CD14-positive monocyte (primary cell): ENCODE data around the gene LAMA1. TPM values are rescaled to one million over a fixed set of nuclear protein-coding genes. Genes with fewer than 3 reads are reported as not detected.

Experiments used
- DNase-seq, 3 donors: peaks; one replicate each; pipeline ENCODE4 v3.0.0-alpha.2; 2011 to 2022
- H2AFZ ChIP-seq: 2 replicates; pipeline ENCODE4 v1.6.0; 2012; ENCODE audit warnings: mild to moderate bottlenecking, low read depth, low read length, inconsistent platforms; ENCODE audit not compliant: insufficient read depth, poor library complexity, severe bottlenecking
- H3K27ac ChIP-seq, 2 donors: 1 replicate in 1 of 2; 2 replicates in 1 of 2; pipeline ENCODE4 v1.5.1; 2012 to 2013; ENCODE audit warnings: low read length in 2 of 2, control low read depth in 1 of 2, inconsistent platforms in 1 of 2, low read depth in 1 of 2, mild to moderate bottlenecking in 1 of 2
- H3K27me3 ChIP-seq, 2 donors: one replicate each; pipeline versions ENCODE4 v1.6.0 to v1.6.1; 2011 to 2013; ENCODE audit warnings: low read length in 2 of 2; ENCODE audit not compliant: control insufficient read depth in 2 of 2, insufficient read depth in 2 of 2
- H3K36me3 ChIP-seq, 2 donors: replicated peaks in 1 of 2; 1 replicate in 1 of 2; 2 replicates in 1 of 2; pipeline versions ENCODE4 v1.5.1 to v1.6.1; 2012 to 2013; ENCODE audit warnings: low read length in 2 of 2, control low read depth in 1 of 2, inconsistent platforms in 1 of 2, mild to moderate bottlenecking in 1 of 2; ENCODE audit not compliant: insufficient read depth in 2 of 2, control insufficient read depth in 1 of 2
- H3K4me1 ChIP-seq, 2 donors: 1 replicate in 1 of 2; 2 replicates in 1 of 2; pipeline versions ENCODE4 v1.5.1 to v1.6.1; 2012 to 2013; ENCODE audit warnings: low read length in 2 of 2, control low read depth in 1 of 2, inconsistent platforms in 1 of 2, mild to moderate bottlenecking in 1 of 2, moderate library complexity in 1 of 2; ENCODE audit not compliant: insufficient read depth in 2 of 2, control insufficient read depth in 1 of 2
- H3K4me2 ChIP-seq: replicated peaks from 2 replicates; pipeline ENCODE3; 2012; ENCODE audit warnings: low read length, moderate library complexity, mild to moderate bottlenecking; ENCODE audit not compliant: poor library complexity, severe bottlenecking; ENCODE audit errors: extremely low read depth
- H3K4me3 ChIP-seq, 3 experiments: fragments of 200-600 bp in 1 of 3; sonication (generic) in 1 of 3; replicated peaks in 1 of 3; 1 replicate in 2 of 3; 2 replicates in 1 of 3; pipeline ENCODE4 v1.5.1; 2011 to 2013; ENCODE audit warnings: low read length in 3 of 3, mild to moderate bottlenecking in 3 of 3, control low read depth in 2 of 3, low read depth in 2 of 3, inconsistent platforms in 1 of 3, moderate library complexity in 1 of 3
- H3K79me2 ChIP-seq: 2 replicates; pipeline ENCODE4 v1.6.0; 2012; ENCODE audit warnings: mild to moderate bottlenecking, control low read depth, inconsistent platforms, low read length, moderate library complexity; ENCODE audit not compliant: insufficient read depth
- H3K9ac ChIP-seq: 2 replicates; pipeline ENCODE4 v1.6.0; 2017; ENCODE audit warnings: low read length, mild to moderate bottlenecking; ENCODE audit not compliant: insufficient read depth, poor library complexity, severe bottlenecking
- H3K9me3 ChIP-seq, 2 donors: replicated peaks in 1 of 2; 1 replicate in 1 of 2; 2 replicates in 1 of 2; pipeline versions ENCODE4 v1.5.1 to v1.6.1; 2012 to 2013; ENCODE audit warnings: low read length in 2 of 2, control low read depth in 1 of 2; ENCODE audit not compliant: control insufficient read depth in 1 of 2, insufficient read depth in 1 of 2
- H4K20me1 ChIP-seq: 2 replicates; pipeline ENCODE4 v1.6.0; 2012; ENCODE audit warnings: mild to moderate bottlenecking, low read length, control low read depth, moderate library complexity; ENCODE audit not compliant: insufficient read depth
- H3K27ac Mint-ChIP-seq, 7 donors: one replicate each; pipeline ENCODE4 v1.8.0; 2020; ENCODE audit warnings: mild to moderate bottlenecking in 7 of 7, mixed read lengths in 7 of 7, moderate library complexity in 6 of 7, inconsistent platforms in 2 of 7
- H3K27me3 Mint-ChIP-seq, 3 donors: one replicate each; pipeline ENCODE4 v1.8.0; 2021 to 2022; ENCODE audit warnings: low read depth in 3 of 3, mild to moderate bottlenecking in 3 of 3, mixed read lengths in 3 of 3, moderate library complexity in 3 of 3, inconsistent platforms in 1 of 3
- H3K36me3 Mint-ChIP-seq, 2 donors: one replicate each; pipeline ENCODE4 v1.8.0; 2020; ENCODE audit warnings: mixed read lengths in 2 of 2, inconsistent platforms in 1 of 2, mild to moderate bottlenecking in 1 of 2
- H3K4me1 Mint-ChIP-seq: one replicate; pipeline ENCODE4 v1.8.0; 2020; ENCODE audit warnings: mild to moderate bottlenecking, mixed read lengths
- H3K4me3 Mint-ChIP-seq, 2 donors: one replicate each; pipeline ENCODE4 v1.8.0; 2020; ENCODE audit warnings: mild to moderate bottlenecking in 2 of 2, mixed read lengths in 2 of 2, moderate library complexity in 1 of 2
- H3K9me3 Mint-ChIP-seq, 7 donors: one replicate each; pipeline ENCODE4 v1.8.0; 2020 to 2022; ENCODE audit warnings: mixed read lengths in 7 of 7, mild to moderate bottlenecking in 6 of 7, moderate library complexity in 6 of 7, inconsistent platforms in 2 of 7
- WGBS: methylation state at CpG from one replicate; pipeline ENCODE4 v1.1.5; 2013; ENCODE audit warnings: missing lambda C conversion rate; ENCODE audit not compliant: insufficient coverage; 5-methylcytosine and 5-hydroxymethylcytosine counted together
- intact Hi-C, 2 donors: fragments of 100-400 bp; cut with micrococcal nuclease; formaldehyde crosslinking; loops; one replicate each; pipeline versions ENCODE4 v1.15.0 to v1.15.1; 2023
- polyA plus RNA-seq, 3 donors: library from polyadenylated mRNA; depleted of rRNA in 1 of 3; unstranded in 2 of 3; stranded (reverse) in 1 of 3; fragments of 300-500 nt in 2 of 3; fragments of >200 nt in 1 of 3; fragmentation: Illumina TruSeq in 2 of 3; gene quantifications; 1 replicate in 2 of 3; 2 replicates in 1 of 3; pipeline ENCODE4 v1.2.3, GENCODE V29; 2012 to 2021
- TF ChIP-seq, protein P1 (sequence below): fragments of 200-600 bp; IDR thresholded peaks from one replicate; pipeline ENCODE4 v1.8.0; 2022; ENCODE audit warnings: antibody characterized with exemption, mild to moderate bottlenecking

The LAMA1 gene
- polyA plus RNA-seq, 3 donors: not detected

DNA sequence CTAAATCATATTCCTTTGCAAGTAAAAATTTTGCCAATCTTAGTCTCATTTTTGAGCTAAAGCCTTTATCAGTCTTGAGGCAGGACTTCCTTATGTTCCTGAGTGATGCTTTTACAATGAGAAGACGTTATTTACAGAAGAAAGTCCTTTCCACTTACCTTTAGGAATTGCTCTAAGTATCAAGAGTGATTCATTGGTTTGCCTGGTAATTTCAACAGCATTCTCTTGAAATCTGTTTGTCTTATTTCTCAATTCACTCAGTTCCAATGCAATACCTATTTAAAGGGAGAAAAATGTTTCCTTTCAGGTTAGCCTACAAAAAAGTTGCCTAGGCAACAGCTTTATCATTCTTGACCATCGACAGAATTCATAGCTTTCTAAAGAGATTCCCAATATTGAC lies 137.2 kb downstream of the LAMA1 start:
- H3K27ac Mint-ChIP-seq: no peak overlapping the region
- H3K27ac ChIP-seq: no peak overlapping the region
- no peaks in the 10 kb centered on the region for H3K79me2 ChIP-seq
- no CpG with 5 or more reads among the region's 2 CpGs for WGBS
- peaks cover 0 to 3% (median 0%) of the 10 kb centered on the region in 3 donors for H3K27me3 Mint-ChIP-seq
- H3K4me2 ChIP-seq: no peak overlapping the region
- no peak overlapping the region for H3K4me3 ChIP-seq
- H3K4me1 ChIP-seq: no peaks in the 10 kb centered on the region
- no peak overlapping the region for H3K4me3 Mint-ChIP-seq
- H4K20me1 ChIP-seq: no peaks in the 10 kb centered on the region
- no peak for DNase-seq
- no peaks in the 10 kb centered on the region for H3K9me3 ChIP-seq
- TF ChIP-seq, protein P1, sequence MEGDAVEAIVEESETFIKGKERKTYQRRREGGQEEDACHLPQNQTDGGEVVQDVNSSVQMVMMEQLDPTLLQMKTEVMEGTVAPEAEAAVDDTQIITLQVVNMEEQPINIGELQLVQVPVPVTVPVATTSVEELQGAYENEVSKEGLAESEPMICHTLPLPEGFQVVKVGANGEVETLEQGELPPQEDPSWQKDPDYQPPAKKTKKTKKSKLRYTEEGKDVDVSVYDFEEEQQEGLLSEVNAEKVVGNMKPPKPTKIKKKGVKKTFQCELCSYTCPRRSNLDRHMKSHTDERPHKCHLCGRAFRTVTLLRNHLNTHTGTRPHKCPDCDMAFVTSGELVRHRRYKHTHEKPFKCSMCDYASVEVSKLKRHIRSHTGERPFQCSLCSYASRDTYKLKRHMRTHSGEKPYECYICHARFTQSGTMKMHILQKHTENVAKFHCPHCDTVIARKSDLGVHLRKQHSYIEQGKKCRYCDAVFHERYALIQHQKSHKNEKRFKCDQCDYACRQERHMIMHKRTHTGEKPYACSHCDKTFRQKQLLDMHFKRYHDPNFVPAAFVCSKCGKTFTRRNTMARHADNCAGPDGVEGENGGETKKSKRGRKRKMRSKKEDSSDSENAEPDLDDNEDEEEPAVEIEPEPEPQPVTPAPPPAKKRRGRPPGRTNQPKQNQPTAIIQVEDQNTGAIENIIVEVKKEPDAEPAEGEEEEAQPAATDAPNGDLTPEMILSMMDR: no peak
- H3K4me1 Mint-ChIP-seq: no peaks in the 10 kb centered on the region
- no peaks in the 10 kb centered on the region for H3K9me3 Mint-ChIP-seq
- no peak overlapping the region for H2AFZ ChIP-seq
- no peaks in the 10 kb centered on the region for H3K36me3 Mint-ChIP-seq
- H3K36me3 ChIP-seq: no peaks in the 10 kb centered on the region
- no peak overlapping the region for H3K9ac ChIP-seq
- intact Hi-C loops: no loop called here
- peaks cover 0 to 2% of the 10 kb centered on the region in 2 donors for H3K27me3 ChIP-seq

DNA sequence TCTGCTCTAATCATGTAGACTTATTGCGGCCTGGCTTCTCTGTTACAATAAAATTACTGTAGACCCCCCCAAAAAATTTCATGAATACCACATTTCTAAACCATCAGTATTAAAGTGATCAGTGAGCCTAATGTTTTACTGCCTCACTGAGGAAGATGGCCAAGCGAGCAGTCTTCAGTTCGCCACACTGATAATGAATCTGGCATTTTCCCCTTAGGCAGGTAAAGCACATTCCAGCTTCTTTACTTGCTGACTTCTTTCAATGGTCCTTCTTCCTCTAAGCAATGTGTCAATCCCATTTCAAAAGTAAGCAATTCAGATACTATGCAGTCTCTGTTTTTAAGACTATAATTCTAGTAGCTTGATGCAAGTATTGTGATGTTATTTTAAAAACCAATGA lies 137.6 kb downstream of the LAMA1 start:
- no peaks in the 10 kb centered on the region for H3K4me1 Mint-ChIP-seq
- Histone ChIP-seq H2AFZ (no peak overlapping the region), H3K4me3 (no peak overlapping the region), H3K9me3 (no peaks in the 10 kb centered on the region), H3K4me2 (no peak overlapping the region), H3K79me2 (no peaks in the 10 kb centered on the region), H3K9ac (no peak overlapping the region), H3K27ac (no peak overlapping the region), H3K36me3 (no peaks in the 10 kb centered on the region), H3K4me1 (no peaks in the 10 kb centered on the region), H4K20me1 (no peaks in the 10 kb centered on the region), H3K27me3 (peaks cover 0 to 2% of the 10 kb centered on the region in 2 donors)
- H3K4me3 Mint-ChIP-seq: no peak overlapping the region
- TF ChIP-seq, protein P1: no peak
- no peaks in the 10 kb centered on the region for H3K36me3 Mint-ChIP-seq
- no peaks in the 10 kb centered on the region for H3K9me3 Mint-ChIP-seq
- H3K27me3 Mint-ChIP-seq: peaks cover 0 to 3% (median 0%) of the 10 kb centered on the region in 3 donors
- no peak for DNase-seq
- intact Hi-C loops: no loop called here
- 100% methylated on average over 3 of the region's 3 CpGs for whole genome bisulfite sequencing
- H3K27ac Mint-ChIP-seq: no peak overlapping the region
